HCT116 (cell line): ENCODE data around the gene GRIK1. TPM values are rescaled to one million over a fixed set of nuclear protein-coding genes. Genes with fewer than 3 reads are reported as not detected.
"Not testable (repeated sequence)": the region's sequence is repeated elsewhere in the genome, so short reads cannot be mapped to it uniquely, and the experiment has no call there.

Experiments used
- ATAC-seq: fragments of 200-7000 bp; cut with Tn5 transposase; 2 replicates; pipeline ENCODE4 v1.9.1; 2020; ENCODE audit warnings: mild to moderate bottlenecking, moderate library complexity
- BruUV-seq: library from RNA; stranded (reverse); fragments of 400-500 nt; replicated peaks from 2 replicates; lab custom pipeline; 2021; lab: Mats Ljungman, UMichigan
- CTCF ChIA-PET: fragments of 300-600 bp; sonication (Branson Sonifier 250); formaldehyde crosslinking; loops from one replicate; lab custom pipeline; 2021; ENCODE audit warnings: antibody characterized with exemption; lab: Charles Lee
- POLR2A ChIA-PET: fragments of 300-600, 350-600 bp; sonication (Branson Sonifier 250); formaldehyde crosslinking; loops from one replicate; lab custom pipeline; 2021; ENCODE audit warnings: antibody characterized with exemption; lab: Charles Lee
- RAD21 ChIA-PET, 2 experiments: fragments of 300-600 bp; sonication (Branson Sonifier 250); formaldehyde crosslinking; loops; one replicate each; lab custom pipeline; 2023; ENCODE audit warnings: low total read pairs in 2 of 2; ENCODE audit not compliant: uncharacterized antibody in 2 of 2, unreplicated experiment in 2 of 2, low non-redundant PET in 1 of 2; lab: Charles Lee
- DNase-seq: peaks from one replicate; pipeline ENCODE4 v3.0.0-alpha.2; 2010; ENCODE audit warnings: low read depth, low spot score
- H2AFZ ChIP-seq: fragments of 200-600 bp; shearing (Covaris generic), sonication (generic); 2 replicates; pipeline ENCODE4 v1.6.1; 2017; ENCODE audit warnings: low read depth, mixed run types, mixed read lengths, antibody characterized with exemption, low read length; ENCODE audit not compliant: poor library complexity, severe bottlenecking
- H3K27ac ChIP-seq: 2 replicates; pipeline ENCODE4 v1.5.1; 2012; ENCODE audit warnings: low read depth, low read length
- H3K27me3 ChIP-seq: fragments of 200-600 bp; sonication (generic); 2 replicates; pipeline ENCODE4 v1.6.1; 2016; ENCODE audit warnings: mixed run types, low read length, mixed read lengths; ENCODE audit not compliant: insufficient read depth
- H3K36me3 ChIP-seq, 2 experiments: fragments of 200-500 bp in 1 of 2; fragments of 200-600 bp in 1 of 2; sonication (Bioruptor generic) in 1 of 2; sonication (generic) in 1 of 2; 2 replicates each; pipeline versions ENCODE4 v1.5.1 to v1.6.1; 2014 to 2016; ENCODE audit warnings: low read length in 2 of 2, inconsistent platforms in 1 of 2, mixed read lengths in 1 of 2, mixed run types in 1 of 2; ENCODE audit not compliant: insufficient read depth in 2 of 2, control insufficient read depth in 1 of 2
- H3K4me1 ChIP-seq, 2 experiments: fragments of 200-600 bp in 1 of 2; sonication (generic) in 1 of 2; 2 replicates each; pipeline versions ENCODE4 v1.5.1 to v1.6.1; 2012 to 2017; ENCODE audit warnings: low read length in 2 of 2, inconsistent platforms in 1 of 2, mild to moderate bottlenecking in 1 of 2, mixed read lengths in 1 of 2, mixed run types in 1 of 2, moderate library complexity in 1 of 2; ENCODE audit not compliant: insufficient read depth in 2 of 2, control insufficient read depth in 1 of 2
- H3K4me2 ChIP-seq: fragments of 200-600 bp; sonication (generic); 2 replicates; pipeline ENCODE4 v1.6.1; 2017; ENCODE audit warnings: mixed run types, low read length, mixed read lengths
- H3K4me3 ChIP-seq, 2 experiments: fragments of 200-600 bp in 1 of 2; sonication (generic) in 1 of 2; replicated peaks in 1 of 2; 2 replicates each; pipeline ENCODE4 v1.5.1; 2011 to 2016; ENCODE audit warnings: low read length in 2 of 2, control low read depth in 1 of 2, low read depth in 1 of 2, mild to moderate bottlenecking in 1 of 2, mixed read lengths in 1 of 2, mixed run types in 1 of 2
- H3K79me2 ChIP-seq: fragments of 200-600 bp; sonication (generic); 2 replicates; pipeline ENCODE4 v1.6.1; 2017; ENCODE audit warnings: mild to moderate bottlenecking, mixed run types, low read length, moderate library complexity, mixed read lengths; ENCODE audit not compliant: insufficient read depth
- H3K9ac ChIP-seq: fragments of 200-600 bp; sonication (generic); 2 replicates; pipeline ENCODE4 v1.6.1; 2016; ENCODE audit warnings: low read length, mixed read lengths
- H3K9me2 ChIP-seq: fragments of 200-600 bp; sonication (generic), shearing (Covaris generic); 2 replicates; pipeline ENCODE4 v1.6.1; 2017; ENCODE audit warnings: mixed run types, mild to moderate bottlenecking, moderate library complexity; ENCODE audit not compliant: insufficient read depth
- H3K9me3 ChIP-seq, 2 experiments: fragments of 200-500 bp in 1 of 2; fragments of 200-600 bp in 1 of 2; sonication (Bioruptor generic) in 1 of 2; sonication (generic) in 1 of 2; 2 replicates each; pipeline ENCODE4 v1.6.1; 2014 to 2017; ENCODE audit warnings: low read length in 2 of 2, mixed read lengths in 2 of 2, inconsistent platforms in 1 of 2, low read depth in 1 of 2, mild to moderate bottlenecking in 1 of 2, mixed run types in 1 of 2, moderate library complexity in 1 of 2; ENCODE audit not compliant: control insufficient read depth in 1 of 2, insufficient read depth in 1 of 2
- H4K20me1 ChIP-seq: fragments of 200-600 bp; sonication (generic), shearing (Covaris generic); 2 replicates; pipeline ENCODE4 v1.6.1; 2017; ENCODE audit warnings: mixed run types, mild to moderate bottlenecking, moderate library complexity; ENCODE audit not compliant: insufficient read depth
- CBX3 ChIP-seq: IDR thresholded peaks from 2 replicates; pipeline ENCODE4 v1.6.1; 2012; ENCODE audit warnings: low read depth
- EGR1 ChIP-seq: IDR thresholded peaks from 2 replicates; pipeline ENCODE4 v1.6.1; 2012; ENCODE audit warnings: low read depth
- EZH2 ChIP-seq: fragments of 200-600 bp; sonication (generic); IDR thresholded peaks from 2 replicates; pipeline ENCODE4 v1.6.1; 2017; ENCODE audit warnings: antibody characterized with exemption, mixed run types
- EZH2phosphoT487 ChIP-seq: fragments of 200-600 bp; IDR thresholded peaks from 2 replicates; pipeline ENCODE4 v1.6.1; 2018; ENCODE audit warnings: antibody characterized with exemption, borderline replicate concordance
- FOSL1 ChIP-seq: IDR thresholded peaks from 2 replicates; pipeline ENCODE4 v1.6.1; 2012; ENCODE audit warnings: low read depth
- JUND ChIP-seq: IDR thresholded peaks from 2 replicates; pipeline ENCODE4 v1.6.1; 2012
- MAX ChIP-seq: IDR thresholded peaks from 2 replicates; pipeline ENCODE4 v1.6.1; 2012
- POLR2A ChIP-seq: IDR thresholded peaks from 2 replicates; pipeline ENCODE4 v1.7.0; 2011; ENCODE audit warnings: borderline replicate concordance; ENCODE audit not compliant: insufficient read depth, insufficient read length; ENCODE audit errors: extremely low read depth
- POLR2AphosphoS5 ChIP-seq: IDR thresholded peaks from 2 replicates; pipeline ENCODE4 v1.6.1; 2011; ENCODE audit warnings: mild to moderate bottlenecking, low read depth, low read length, moderate library complexity
- REST ChIP-seq: IDR thresholded peaks from 2 replicates; pipeline ENCODE4 v1.6.1; 2012; ENCODE audit warnings: low read depth
- SIN3A ChIP-seq: IDR thresholded peaks from 2 replicates; pipeline ENCODE4 v1.6.1; 2012; ENCODE audit warnings: low read depth
- SP1 ChIP-seq: IDR thresholded peaks from 2 replicates; pipeline ENCODE4 v1.6.1; 2012; ENCODE audit warnings: low read depth
- TCF7L2 ChIP-seq: IDR thresholded peaks from 2 replicates; pipeline ENCODE4 v1.7.0; 2011; ENCODE audit warnings: borderline replicate concordance, inconsistent platforms; ENCODE audit not compliant: insufficient read depth, insufficient read length; ENCODE audit errors: extremely low read depth
- ZBTB33 ChIP-seq: IDR thresholded peaks from 2 replicates; pipeline ENCODE4 v1.6.1; 2011; ENCODE audit warnings: mild to moderate bottlenecking, low read length, moderate library complexity; ENCODE audit not compliant: insufficient replicate concordance; ENCODE audit errors: extremely low read depth
- ZFX ChIP-seq: fragments of 450-650 bp; IDR thresholded peaks from 2 replicates; pipeline ENCODE4 v1.6.1; 2017
- ZNF274 ChIP-seq: fragments of 200-500 bp; sonication (Bioruptor generic); IDR thresholded peaks from 2 replicates; pipeline ENCODE4 v1.6.1; 2014; ENCODE audit warnings: mild to moderate bottlenecking, low read depth, low read length, inconsistent platforms
- intact Hi-C: fragments of 100-400 bp; cut with micrococcal nuclease; formaldehyde crosslinking; loops from 2 replicates; pipeline ENCODE4 v1.10.0; 2022
- total RNA-seq: library from RNA; stranded (reverse); gene quantifications from one replicate; pipeline ENCODE4 v1.2.1, GENCODE V29; 2021; ENCODE audit not compliant: unreplicated experiment

GRIK1 gene
- total RNA-seq, 1 experiment from 2014 or later, result not detected

- no peaks in the 10 kb centered on the region for H3K27me3 ChIP-seq
- no peaks in the 10 kb centered on the region for H3K4me1 ChIP-seq
- H3K9me2 ChIP-seq, result no peaks in the 10 kb centered on the region
- no peaks in the 10 kb centered on the region for H3K36me3 ChIP-seq
- no TSS peak for BruUV-seq
- intact Hi-C loops, result no loop called here
- RAD21 ChIA-PET, result no interaction called here
- H3K4me2 ChIP-seq, result no peak overlapping the region
- TF ChIP-seq ZBTB33, result no peak
- TF ChIP-seq SP1, result no peak
- no peak for TF ChIP-seq JUND
- TF ChIP-seq MAX, result no peak
- no peak for TF ChIP-seq FOSL1
- no peak for TF ChIP-seq POLR2A
- no peak for TF ChIP-seq EGR1
- TF ChIP-seq POLR2AphosphoS5, result no peak
- no peak for TF ChIP-seq REST
- TF ChIP-seq TCF7L2, result no peak
- TF ChIP-seq EZH2phosphoT487, result no peak
- no peak for TF ChIP-seq EZH2
- TF ChIP-seq CBX3, result no peak
- TF ChIP-seq SIN3A, result no peak
- TF ChIP-seq ZFX, result no peak
- TF ChIP-seq ZNF274, result no peak
- H2AFZ ChIP-seq, result no peak overlapping the region
- H3K4me3 ChIP-seq, result no peak overlapping the region
- no peak overlapping the region for H3K27ac ChIP-seq
- H3K9me3 ChIP-seq, result peaks cover 20 to 37% of the 10 kb centered on the region in 2 experiments; a peak in 3 of 4 replicates
- DNase-seq (no peak), ATAC-seq (no peak)
- POLR2A ChIA-PET, result no interaction called here
- CTCF ChIA-PET, result no interaction called here
- H3K79me2 ChIP-seq, result no peaks in the 10 kb centered on the region
- no peak overlapping the region for H3K9ac ChIP-seq
- no peaks in the 10 kb centered on the region for H4K20me1 ChIP-seq
Measured at GRCh38 chr21:29958551-29958950, 18.8 kb upstream of the GRIK1 start.

- CTCF ChIA-PET, H3K4me1 ChIP-seq, DNase-seq, H3K4me3 ChIP-seq, BruUV-seq, H3K4me2 ChIP-seq, H3K9ac ChIP-seq, POLR2A ChIA-PET, H4K20me1 ChIP-seq, ATAC-seq, H3K27me3 ChIP-seq, H2AFZ ChIP-seq, H3K79me2 ChIP-seq, RAD21 ChIA-PET, H3K9me2 ChIP-seq, H3K36me3 ChIP-seq, H3K27ac ChIP-seq, intact Hi-C loops: not testable (repeated sequence)
- peaks cover 20 to 42% of the 10 kb centered on the region in 2 experiments; a peak in 3 of 4 replicates for H3K9me3 ChIP-seq
Measured at GRCh38 chr21:29958035-29958434, 18.2 kb upstream of the GRIK1 start.
